Measurements from ENCODE around the gene PDE2A. TPM values are rescaled to one million over a fixed set of nuclear protein-coding genes. Genes with fewer than 3 reads are reported as not detected.

Gene PDE2A
- polyA plus RNA-seq, 1 experiment: 0.64 TPM

DNA sequence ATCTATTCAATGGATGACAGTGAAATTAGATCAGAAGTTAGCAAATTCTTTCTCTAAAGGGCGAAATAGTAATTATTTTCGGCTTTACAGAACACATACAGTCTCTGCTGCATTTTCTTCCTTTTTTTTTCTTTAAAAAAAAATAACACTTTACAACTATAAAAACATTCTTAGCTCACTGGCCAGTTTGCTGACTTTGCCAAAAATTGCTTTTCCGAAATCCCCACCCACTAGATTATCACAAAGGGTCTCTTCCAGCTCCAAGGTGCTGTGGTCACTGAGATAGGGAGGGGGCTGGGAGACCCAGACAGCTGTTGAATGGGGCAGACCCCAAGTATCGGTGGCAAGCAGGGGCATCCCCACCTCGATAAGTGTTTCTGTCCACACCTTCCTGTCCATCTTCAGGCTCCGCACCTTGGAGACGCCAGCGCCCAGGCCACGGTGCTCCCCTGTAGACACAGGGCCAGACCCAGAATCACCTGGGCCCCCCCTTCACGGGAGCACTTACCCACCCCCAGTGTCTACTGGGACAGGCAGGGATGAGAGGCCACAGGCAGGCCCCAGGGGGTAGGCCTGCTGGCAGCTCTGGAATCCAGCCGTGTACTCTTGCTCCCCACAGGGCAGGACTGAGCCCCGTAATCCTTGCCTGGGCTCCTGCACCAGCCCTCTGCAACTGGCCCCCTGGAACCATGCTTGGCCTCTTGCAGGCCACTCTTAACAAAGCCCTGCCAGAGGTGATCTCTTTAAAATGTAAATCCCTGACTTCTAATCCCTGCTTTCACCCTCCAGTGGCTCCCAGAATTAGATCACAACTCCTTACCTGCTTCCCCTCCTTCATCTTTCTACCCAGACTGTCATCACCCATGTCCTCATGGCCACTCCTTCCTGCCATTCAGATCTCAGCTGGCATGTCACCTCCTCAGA, 31.5 kb upstream of the PDE2A start:
- Histone ChIP-seq H3K36me3 (ENCODE audit: control insufficient read depth, insufficient read depth, low read length) (peaks cover 50% of the 10 kb centered on the region), H3K27me3 (ENCODE audit: control insufficient read depth, insufficient read depth, low read length) (no peaks in the 10 kb centered on the region), H3K4me3 (ENCODE audit: low read depth, low read length) (no peak overlapping the region)
- no peak for DNase-seq (ENCODE audit: low read depth)
- POLR2A ChIA-PET: no interaction called here
- CTCF ChIA-PET: interaction anchor here (1.8 to 5.1 kb wide), 2 partner anchors 19 to 23 kb away, joined by 4 to 43 read pairs; no protein-coding TSS in a partner anchor
- TF ChIP-seq, protein P1, sequence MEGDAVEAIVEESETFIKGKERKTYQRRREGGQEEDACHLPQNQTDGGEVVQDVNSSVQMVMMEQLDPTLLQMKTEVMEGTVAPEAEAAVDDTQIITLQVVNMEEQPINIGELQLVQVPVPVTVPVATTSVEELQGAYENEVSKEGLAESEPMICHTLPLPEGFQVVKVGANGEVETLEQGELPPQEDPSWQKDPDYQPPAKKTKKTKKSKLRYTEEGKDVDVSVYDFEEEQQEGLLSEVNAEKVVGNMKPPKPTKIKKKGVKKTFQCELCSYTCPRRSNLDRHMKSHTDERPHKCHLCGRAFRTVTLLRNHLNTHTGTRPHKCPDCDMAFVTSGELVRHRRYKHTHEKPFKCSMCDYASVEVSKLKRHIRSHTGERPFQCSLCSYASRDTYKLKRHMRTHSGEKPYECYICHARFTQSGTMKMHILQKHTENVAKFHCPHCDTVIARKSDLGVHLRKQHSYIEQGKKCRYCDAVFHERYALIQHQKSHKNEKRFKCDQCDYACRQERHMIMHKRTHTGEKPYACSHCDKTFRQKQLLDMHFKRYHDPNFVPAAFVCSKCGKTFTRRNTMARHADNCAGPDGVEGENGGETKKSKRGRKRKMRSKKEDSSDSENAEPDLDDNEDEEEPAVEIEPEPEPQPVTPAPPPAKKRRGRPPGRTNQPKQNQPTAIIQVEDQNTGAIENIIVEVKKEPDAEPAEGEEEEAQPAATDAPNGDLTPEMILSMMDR (IDR thresholded peaks at IDR 0.05; ENCODE audit: insufficient read depth, low read depth, low read length): no peak

DNA sequence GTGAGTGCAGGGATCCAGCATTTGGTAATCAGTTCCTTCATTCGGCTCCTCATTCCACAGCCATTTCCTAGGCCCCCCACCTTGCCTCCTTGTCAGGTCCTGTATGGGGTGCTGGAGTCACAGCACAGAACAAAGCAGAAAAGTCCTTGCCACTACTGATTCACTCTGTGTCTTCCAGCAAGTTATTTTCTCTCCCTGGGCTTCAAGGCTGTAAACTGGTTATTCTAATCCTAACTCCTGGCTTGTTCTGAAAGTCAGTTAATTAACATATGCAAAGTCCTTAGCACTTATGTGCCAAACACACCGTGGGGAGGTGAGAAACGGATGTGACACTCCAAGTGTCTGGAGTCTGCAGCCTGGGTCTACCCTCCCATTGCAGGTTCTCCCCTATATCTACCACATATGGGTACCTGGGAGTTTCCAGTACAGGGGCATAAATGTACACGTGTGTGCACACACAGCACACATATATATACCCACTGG, 30.6 kb upstream of the PDE2A start:
- POLR2A ChIA-PET: no interaction called here
- DNase-seq (ENCODE audit: low read depth): no peak
- H3K4me3 ChIP-seq (ENCODE audit: low read depth, low read length): no peak overlapping the region
- CTCF ChIA-PET: interaction anchor here (0.6 to 5.1 kb wide), 3 partner anchors 22 to 88 kb away, joined by 3 to 43 read pairs (median 4); no protein-coding TSS in a partner anchor
- peaks cover 47% of the 10 kb centered on the region for H3K36me3 ChIP-seq (ENCODE audit: control insufficient read depth, insufficient read depth, low read length)
- no peaks in the 10 kb centered on the region for H3K27me3 ChIP-seq (ENCODE audit: control insufficient read depth, insufficient read depth, low read length)
- TF ChIP-seq, protein P1 (IDR thresholded peaks at IDR 0.05; ENCODE audit: insufficient read depth, low read depth, low read length): no peak

DNA sequence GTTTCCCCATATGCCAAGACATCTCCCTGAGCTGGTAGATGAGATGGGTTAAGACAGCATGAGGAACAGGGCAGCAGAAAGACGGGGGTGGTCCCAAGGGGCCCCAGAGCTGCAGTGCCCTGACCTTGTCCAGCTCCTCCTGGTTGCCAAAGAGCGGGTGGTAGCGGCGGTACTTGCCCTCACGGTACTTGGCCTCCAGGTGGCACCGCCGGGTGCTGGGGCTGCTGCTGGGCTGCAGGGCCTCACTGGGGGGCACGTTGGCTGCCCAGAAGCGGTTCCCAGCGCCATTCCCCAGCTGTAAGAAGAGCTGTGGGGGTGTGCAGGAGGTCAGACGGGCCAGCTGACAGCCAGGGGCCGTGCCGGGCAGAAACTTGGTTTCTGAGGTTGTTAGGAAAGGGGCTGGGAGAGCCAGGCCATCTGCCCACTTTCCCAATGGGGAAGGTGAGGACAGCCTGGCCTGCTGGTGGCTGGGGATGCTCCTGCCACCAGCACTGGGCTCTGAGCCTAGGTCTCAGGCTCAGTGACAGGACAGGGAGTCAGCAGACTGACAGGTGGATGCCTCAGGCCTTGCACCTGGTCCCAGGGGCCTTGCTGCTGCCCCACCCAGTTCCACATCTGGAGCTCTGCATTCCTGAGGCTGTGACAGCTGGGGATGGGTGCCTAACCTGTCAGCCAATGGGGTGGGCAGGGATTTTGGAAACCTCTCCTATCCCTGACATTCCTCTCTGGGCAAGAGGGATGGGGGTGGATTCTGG, 30.0 kb upstream of the PDE2A start:
- Histone ChIP-seq H3K27me3 (ENCODE audit: control insufficient read depth, insufficient read depth, low read length) (no peaks in the 10 kb centered on the region), H3K4me3 (ENCODE audit: low read depth, low read length) (no peak overlapping the region), H3K36me3 (ENCODE audit: control insufficient read depth, insufficient read depth, low read length) (peaks cover 43% of the 10 kb centered on the region)
- TF ChIP-seq, protein P1 (IDR thresholded peaks at IDR 0.05; ENCODE audit: insufficient read depth, low read depth, low read length): peak; percentile 38
- POLR2A ChIA-PET: no interaction called here
- CTCF ChIA-PET: interaction anchor here (0.6 to 5.1 kb wide), 11 partner anchors 12 to 473 kb away, joined by 3 to 43 read pairs (median 6); partner anchors contain the start of gene STARD10
- DNase-seq (ENCODE audit: low read depth): no peak

DNA sequence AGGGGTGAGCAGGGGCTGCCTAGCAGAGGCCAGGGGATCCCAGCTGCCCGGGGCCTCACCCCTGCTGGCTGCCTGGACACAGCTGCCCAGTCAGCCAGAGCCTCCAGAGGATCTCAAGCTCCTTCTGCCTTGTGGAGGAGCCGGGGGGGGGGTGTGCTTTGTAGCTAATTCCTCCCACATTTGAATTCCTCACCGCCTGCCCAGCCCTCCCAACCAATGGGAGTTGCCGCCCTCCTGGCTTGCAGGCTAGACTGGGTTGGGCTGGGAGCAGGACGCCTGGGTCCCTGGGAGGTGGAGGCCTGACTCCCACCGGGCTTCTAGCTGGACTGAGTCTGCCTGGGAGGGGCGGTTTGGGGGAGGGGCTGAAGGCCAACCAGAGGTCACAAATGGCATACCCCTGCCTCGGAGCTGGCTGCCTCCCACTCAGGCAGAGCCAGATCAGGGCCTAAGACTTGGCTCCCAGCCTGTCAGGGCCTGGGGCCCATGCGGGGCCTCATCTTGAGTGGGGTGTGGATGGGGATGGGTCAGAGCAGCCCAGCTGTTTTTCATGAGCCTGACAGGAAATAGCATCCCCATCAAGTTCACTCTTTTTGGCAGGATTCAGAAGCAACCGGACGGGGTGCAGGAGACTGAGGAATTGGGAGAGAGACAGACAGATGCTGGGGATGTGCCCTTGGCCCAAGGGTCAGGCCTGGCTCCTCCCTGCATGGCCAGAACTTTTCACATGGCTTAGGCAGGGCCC, 29.2 kb upstream of the PDE2A start:
- ChIA-PET POLR2A (interaction anchor here (0.6 kb wide), 2 partner anchors 10 to 126 kb away, joined by 3 read pairs; no protein-coding TSS in a partner anchor), CTCF (interaction anchor here (0.6 to 5.1 kb wide), 14 partner anchors 11 to 480 kb away, joined by 3 to 43 read pairs (median 4); partner anchors contain the start of gene STARD10)
- DNase-seq (ENCODE audit: low read depth): peak; percentile 48
- Histone ChIP-seq H3K36me3 (ENCODE audit: control insufficient read depth, insufficient read depth, low read length) (peaks cover 45% of the 10 kb centered on the region), H3K27me3 (ENCODE audit: control insufficient read depth, insufficient read depth, low read length) (no peaks in the 10 kb centered on the region), H3K4me3 (ENCODE audit: low read depth, low read length) (no peak overlapping the region)
- TF ChIP-seq, protein P1 (IDR thresholded peaks at IDR 0.05; ENCODE audit: insufficient read depth, low read depth, low read length): no peak

Measured in BJ (cell line).